SK-N-SH (cell line): ENCODE results near the gene ZDHHC11. TPM values are rescaled to one million over a fixed set of nuclear protein-coding genes. Genes with fewer than 3 reads are reported as not detected.

ENCODE experiments used
- CTCF ChIA-PET: fragments of 300-600, 350-600 bp; formaldehyde crosslinking; extraction: SDS; loops from one replicate; lab custom pipeline; 2021; lab: Yijun Ruan, JAX
- POLR2A ChIA-PET: fragments of 350-600 bp; sonication (Branson Sonifier 250); formaldehyde crosslinking; extraction: SDS; loops from one replicate; lab custom pipeline; 2020; ENCODE audit warnings: antibody characterized with exemption, inconsistent platforms; lab: Yijun Ruan, JAX
- DNase-seq: peaks from one replicate; pipeline ENCODE4 v3.0.0; 2012
- H2AFZ ChIP-seq: fragments of 200-600 bp; sonication (generic); 2 replicates; pipeline ENCODE4 v1.8.1; 2016; ENCODE audit warnings: antibody characterized with exemption, mild to moderate bottlenecking, low read depth
- H3F3A ChIP-seq: fragments of 200-600 bp; sonication (generic); replicated peaks from 2 replicates; pipeline ENCODE3; 2016; ENCODE audit warnings: antibody characterized with exemption, mild to moderate bottlenecking; ENCODE audit not compliant: insufficient read depth
- H3K27ac ChIP-seq, 2 experiments: fragments of 200-500 bp in 1 of 2; fragments of 200-600 bp in 1 of 2; sonication (Bioruptor generic) in 1 of 2; sonication (generic), shearing (Covaris generic) in 1 of 2; 2 replicates each; pipeline versions ENCODE4 v1.5.1 to v1.6.1; 2014 to 2016; ENCODE audit warnings: low read depth in 2 of 2, inconsistent platforms in 1 of 2, low read length in 1 of 2, mild to moderate bottlenecking in 1 of 2, mixed read lengths in 1 of 2
- H3K27me3 ChIP-seq: fragments of 200-600 bp; sonication (generic), shearing (Covaris generic); 2 replicates; pipeline ENCODE4 v1.6.1; 2016; ENCODE audit warnings: mixed run types; ENCODE audit not compliant: insufficient read depth
- H3K36me3 ChIP-seq, 2 experiments: fragments of 200-500 bp in 1 of 2; fragments of 200-600 bp in 1 of 2; sonication (Bioruptor generic) in 1 of 2; sonication (generic) in 1 of 2; replicated peaks in 1 of 2; 2 replicates each; pipeline versions ENCODE3 to v1.5.1; 2014 to 2016; ENCODE audit warnings: low read length in 1 of 2, mild to moderate bottlenecking in 1 of 2; ENCODE audit not compliant: insufficient read depth in 2 of 2, control insufficient read depth in 1 of 2
- H3K4me1 ChIP-seq, 2 experiments: fragments of 200-500 bp in 1 of 2; fragments of 200-600 bp in 1 of 2; sonication (Bioruptor generic) in 1 of 2; sonication (generic), shearing (Covaris generic) in 1 of 2; 2 replicates each; pipeline versions ENCODE4 v1.5.1 to v1.6.1; 2014 to 2016; ENCODE audit warnings: low read depth in 1 of 2, low read length in 1 of 2, mixed run types in 1 of 2; ENCODE audit not compliant: insufficient read depth in 2 of 2, control insufficient read depth in 1 of 2
- H3K4me2 ChIP-seq: fragments of 200-600 bp; sonication (generic), shearing (Covaris generic); 2 replicates; pipeline ENCODE4 v1.6.1; 2017; ENCODE audit warnings: mixed run types
- H3K4me3 ChIP-seq, 2 experiments: fragments of 200-500 bp in 1 of 2; fragments of 200-600 bp in 1 of 2; sonication (Bioruptor generic) in 1 of 2; sonication (generic), shearing (Covaris generic) in 1 of 2; 2 replicates each; pipeline versions ENCODE4 v1.5.1 to v1.8.1; 2014 to 2016; ENCODE audit warnings: low read depth in 2 of 2, inconsistent platforms in 1 of 2, low read length in 1 of 2, mild to moderate bottlenecking in 1 of 2, mixed read lengths in 1 of 2, moderate library complexity in 1 of 2
- H3K79me2 ChIP-seq: fragments of 200-600 bp; sonication (generic); 2 replicates; pipeline ENCODE4 v1.8.1; 2017; ENCODE audit warnings: mild to moderate bottlenecking; ENCODE audit not compliant: insufficient read depth
- H3K9ac ChIP-seq: fragments of 200-600 bp; sonication (generic); 2 replicates; pipeline ENCODE4 v1.6.1; 2017; ENCODE audit warnings: mixed run types
- H3K9me2 ChIP-seq: fragments of 200-600 bp; sonication (generic); 2 replicates; pipeline ENCODE4 v1.6.1; 2017; ENCODE audit warnings: mixed run types
- H3K9me3 ChIP-seq: fragments of 200-600 bp; sonication (generic); 2 replicates; pipeline ENCODE4 v1.6.1; 2017; ENCODE audit warnings: mixed run types, mild to moderate bottlenecking, moderate library complexity
- H4K20me1 ChIP-seq: fragments of 200-600 bp; sonication (generic); 2 replicates; pipeline ENCODE4 v1.6.1; 2017; ENCODE audit warnings: mild to moderate bottlenecking, mixed run types; ENCODE audit not compliant: insufficient read depth
- EZH2phosphoT487 ChIP-seq: fragments of 200-600 bp; sonication (generic); IDR thresholded peaks from 2 replicates; pipeline ENCODE4 v1.6.1; 2017; ENCODE audit warnings: low read depth, mixed run types, mild to moderate bottlenecking, antibody characterized with exemption, moderate library complexity, borderline replicate concordance
- FOSL2 ChIP-seq: IDR thresholded peaks from 2 replicates; pipeline ENCODE4 v1.4.0; 2012; ENCODE audit warnings: low read depth, mild to moderate bottlenecking, moderate library complexity, borderline replicate concordance
- FOXJ3 ChIP-seq: sonication (generic); formaldehyde crosslinking; IDR thresholded peaks from 2 replicates; pipeline ENCODE4 v1.5.1; 2020; ENCODE audit warnings: mild to moderate bottlenecking, missing genetic modification reagents
- GABPA ChIP-seq: IDR thresholded peaks from 2 replicates; pipeline ENCODE4 v1.4.0; 2012; ENCODE audit warnings: low read depth, mild to moderate bottlenecking
- GATA2 ChIP-seq: sonication (generic); formaldehyde crosslinking; IDR thresholded peaks from 2 replicates; pipeline ENCODE4 v1.5.0; 2020; ENCODE audit warnings: mild to moderate bottlenecking, missing genetic modification reagents
- MEF2A ChIP-seq: IDR thresholded peaks from 2 replicates; pipeline ENCODE4 v1.4.0; 2012; ENCODE audit warnings: low read depth, borderline replicate concordance
- MXI1 ChIP-seq: IDR thresholded peaks from 2 replicates; pipeline ENCODE4 v1.6.1; 2012; ENCODE audit warnings: mild to moderate bottlenecking, low read depth, low read length, improper control_type of control experiment
- NFIC ChIP-seq: IDR thresholded peaks from 2 replicates; pipeline ENCODE4 v1.4.0; 2012; ENCODE audit warnings: borderline replicate concordance
- NRF1 ChIP-seq: IDR thresholded peaks from 2 replicates; pipeline ENCODE4 v1.6.1; 2012; ENCODE audit warnings: low read depth, mild to moderate bottlenecking, low read length
- RFX5 ChIP-seq: IDR thresholded peaks from 2 replicates; pipeline ENCODE4 v1.6.1; 2012; ENCODE audit warnings: mild to moderate bottlenecking, improper control_type of control experiment, low read length
- TAF1 ChIP-seq: IDR thresholded peaks from 2 replicates; pipeline ENCODE4 v1.6.1; 2012; ENCODE audit warnings: low read depth, mild to moderate bottlenecking, low read length, moderate library complexity, borderline replicate concordance
- YY1 ChIP-seq: IDR thresholded peaks from 2 replicates; pipeline ENCODE4 v1.4.0; 2012; ENCODE audit warnings: low read depth, mild to moderate bottlenecking
- WGBS: methylation state at CpG from one replicate; pipeline ENCODE4 v1.1.6; 2017; ENCODE audit warnings: low lambda C conversion rate; 5-methylcytosine and 5-hydroxymethylcytosine counted together
- polyA plus RNA-seq, 3 experiments: library from polyadenylated mRNA; depleted of rRNA; stranded (reverse); fragments of >200 nt; gene quantifications; 2 replicates each; pipeline ENCODE4 v1.2.3, GENCODE V29; 2012
- TF ChIP-seq, protein P1 (sequence below): IDR thresholded peaks from 2 replicates; pipeline ENCODE4 v1.4.0; 2012; ENCODE audit warnings: low read depth, borderline replicate concordance
- TF ChIP-seq, protein P2 (sequence below): fragments of 150-350 bp; IDR thresholded peaks from 2 replicates; pipeline ENCODE4 v1.6.1; 2017; ENCODE audit warnings: antibody characterized with exemption, low read length, low read depth, borderline replicate concordance
- TF ChIP-seq, protein P3 (sequence below): fragments of 200-600 bp; sonication (generic); IDR thresholded peaks from 2 replicates; pipeline ENCODE4 v1.6.1; 2017; ENCODE audit warnings: antibody characterized with exemption, mild to moderate bottlenecking, moderate library complexity
- TF ChIP-seq, protein P4 (sequence below): IDR thresholded peaks from 2 replicates; pipeline ENCODE4 v1.6.1; 2012; ENCODE audit warnings: mild to moderate bottlenecking, low read depth, low read length, moderate library complexity

The ZDHHC11 gene
- polyA plus RNA-seq, 1 of the 3 experiments (the other 2 are of a cell fraction): 0.76 TPM

DNA sequence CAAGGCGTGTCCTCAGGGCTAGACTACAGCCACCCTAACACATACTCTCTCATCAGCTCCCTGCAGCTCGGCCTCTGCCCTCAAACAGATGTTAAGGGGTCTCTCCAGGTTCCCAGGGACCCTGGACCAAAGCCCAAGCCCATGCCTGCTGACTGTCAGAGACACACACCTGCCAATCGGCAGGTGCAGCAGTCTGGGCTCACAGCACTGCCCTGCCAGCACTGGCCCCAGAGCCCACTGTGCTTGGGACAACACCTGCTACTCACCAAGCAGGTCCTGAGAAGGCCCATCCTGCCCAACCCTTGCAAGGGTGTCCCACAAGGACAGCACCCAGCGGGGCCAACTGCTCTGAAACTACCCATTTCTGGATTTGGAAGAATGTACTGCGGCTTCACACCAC lies 20.2 kb upstream of the ZDHHC11 start:
- Histone ChIP-seq H2AFZ (no peak overlapping the region), H3K79me2 (no peaks in the 10 kb centered on the region), H3K9ac (no peak overlapping the region), H3K4me2 (no peak overlapping the region), H3K4me1 (no peaks in the 10 kb centered on the region), H3K27ac (no peak overlapping the region), H3K4me3 (no peak overlapping the region), H3K36me3 (peaks cover 35 to 86% of the 10 kb centered on the region in 2 experiments), H3K27me3 (no peaks in the 10 kb centered on the region), H3K9me2 (no peaks in the 10 kb centered on the region), H4K20me1 (0 out of 2 replicates have a peak, but pooled peaks cover 7% of the 10 kb centered on the region), H3K9me3 (no peaks in the 10 kb centered on the region), H3F3A (no peaks in the 10 kb centered on the region)
- ChIA-PET CTCF (interaction anchor here (1.2 kb wide), 1 partner anchor 53 kb away, joined by 3 read pairs; no protein-coding TSS in a partner anchor), POLR2A (no interaction called here)
- TF ChIP-seq TAF1 (no peak), YY1 (no peak), MXI1 (no peak), FOSL2 (no peak), GATA2 (CRISPR knock-in tag) (no peak), RFX5 (no peak), EZH2phosphoT487 (no peak), MEF2A (no peak), NRF1 (no peak)
- TF ChIP-seq, protein P1, sequence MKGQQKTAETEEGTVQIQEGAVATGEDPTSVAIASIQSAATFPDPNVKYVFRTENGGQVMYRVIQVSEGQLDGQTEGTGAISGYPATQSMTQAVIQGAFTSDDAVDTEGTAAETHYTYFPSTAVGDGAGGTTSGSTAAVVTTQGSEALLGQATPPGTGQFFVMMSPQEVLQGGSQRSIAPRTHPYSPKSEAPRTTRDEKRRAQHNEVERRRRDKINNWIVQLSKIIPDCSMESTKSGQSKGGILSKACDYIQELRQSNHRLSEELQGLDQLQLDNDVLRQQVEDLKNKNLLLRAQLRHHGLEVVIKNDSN: no peak
- TF ChIP-seq, protein P2, sequence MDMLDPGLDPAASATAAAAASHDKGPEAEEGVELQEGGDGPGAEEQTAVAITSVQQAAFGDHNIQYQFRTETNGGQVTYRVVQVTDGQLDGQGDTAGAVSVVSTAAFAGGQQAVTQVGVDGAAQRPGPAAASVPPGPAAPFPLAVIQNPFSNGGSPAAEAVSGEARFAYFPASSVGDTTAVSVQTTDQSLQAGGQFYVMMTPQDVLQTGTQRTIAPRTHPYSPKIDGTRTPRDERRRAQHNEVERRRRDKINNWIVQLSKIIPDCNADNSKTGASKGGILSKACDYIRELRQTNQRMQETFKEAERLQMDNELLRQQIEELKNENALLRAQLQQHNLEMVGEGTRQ: no peak
- WGBS: 95% methylated on average over 4 of the region's 5 CpGs
- DNase-seq: no peak

DNA sequence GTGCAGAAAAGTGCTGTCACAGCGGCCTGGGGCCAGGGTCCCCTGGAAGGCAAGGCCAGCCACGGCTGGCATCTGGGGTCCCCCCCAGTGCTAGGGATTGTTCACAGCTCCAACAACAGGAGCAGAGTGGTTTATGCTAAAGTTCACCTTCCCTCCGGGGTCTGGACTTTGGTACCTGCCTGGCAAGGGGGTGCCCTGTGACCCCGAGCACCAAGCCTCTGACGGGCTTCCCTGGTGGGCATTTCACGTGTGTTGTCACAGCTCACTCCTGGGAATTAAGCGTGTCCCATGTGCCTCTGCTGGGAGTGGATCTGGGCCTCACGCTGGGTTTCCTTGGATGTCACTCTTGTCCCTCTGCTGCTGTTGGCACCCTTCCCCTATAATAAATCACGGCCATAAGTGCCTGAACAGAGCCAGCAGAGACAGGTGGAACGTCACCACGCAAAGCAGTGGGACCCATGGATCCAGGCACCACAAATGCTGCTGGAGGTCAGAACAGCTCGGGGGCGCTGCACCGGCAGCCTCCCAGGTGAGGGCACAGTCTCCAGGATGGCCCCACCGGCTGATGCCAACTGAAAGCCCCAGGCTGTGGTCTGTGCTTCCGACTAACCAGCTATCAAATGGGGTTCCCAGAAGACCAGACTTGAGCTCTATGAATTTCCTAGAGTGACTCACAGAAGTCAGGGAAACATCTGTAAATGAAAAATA lies 17.8 kb upstream of the ZDHHC11 start:
- Histone ChIP-seq H3K9me3 (no peaks in the 10 kb centered on the region), H3K9ac (no peak overlapping the region), H3K4me3 (no peak overlapping the region), H3K36me3 (peaks cover 35 to 91% of the 10 kb centered on the region in 2 experiments), H3K9me2 (no peaks in the 10 kb centered on the region), H3F3A (no peaks in the 10 kb centered on the region), H2AFZ (no peak overlapping the region), H4K20me1 (0 out of 2 replicates have a peak, but pooled peaks cover 2% of the 10 kb centered on the region), H3K27me3 (no peaks in the 10 kb centered on the region), H3K27ac (no peak overlapping the region), H3K79me2 (no peaks in the 10 kb centered on the region), H3K4me1 (no peaks in the 10 kb centered on the region), H3K4me2 (no peak overlapping the region)
- CTCF ChIA-PET: no interaction called here
- DNase-seq: no peak
- WGBS: 98% methylated on average over 13 of the region's 16 CpGs
- POLR2A ChIA-PET: no interaction called here
- TF ChIP-seq, protein P3, sequence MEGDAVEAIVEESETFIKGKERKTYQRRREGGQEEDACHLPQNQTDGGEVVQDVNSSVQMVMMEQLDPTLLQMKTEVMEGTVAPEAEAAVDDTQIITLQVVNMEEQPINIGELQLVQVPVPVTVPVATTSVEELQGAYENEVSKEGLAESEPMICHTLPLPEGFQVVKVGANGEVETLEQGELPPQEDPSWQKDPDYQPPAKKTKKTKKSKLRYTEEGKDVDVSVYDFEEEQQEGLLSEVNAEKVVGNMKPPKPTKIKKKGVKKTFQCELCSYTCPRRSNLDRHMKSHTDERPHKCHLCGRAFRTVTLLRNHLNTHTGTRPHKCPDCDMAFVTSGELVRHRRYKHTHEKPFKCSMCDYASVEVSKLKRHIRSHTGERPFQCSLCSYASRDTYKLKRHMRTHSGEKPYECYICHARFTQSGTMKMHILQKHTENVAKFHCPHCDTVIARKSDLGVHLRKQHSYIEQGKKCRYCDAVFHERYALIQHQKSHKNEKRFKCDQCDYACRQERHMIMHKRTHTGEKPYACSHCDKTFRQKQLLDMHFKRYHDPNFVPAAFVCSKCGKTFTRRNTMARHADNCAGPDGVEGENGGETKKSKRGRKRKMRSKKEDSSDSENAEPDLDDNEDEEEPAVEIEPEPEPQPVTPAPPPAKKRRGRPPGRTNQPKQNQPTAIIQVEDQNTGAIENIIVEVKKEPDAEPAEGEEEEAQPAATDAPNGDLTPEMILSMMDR: no peak
- TF ChIP-seq MXI1: no peak
- no peak for TF ChIP-seq FOXJ3 (CRISPR knock-in tag)
- TF ChIP-seq GATA2 (CRISPR knock-in tag): no peak
- no peak for TF ChIP-seq TAF1
- no peak for TF ChIP-seq GABPA
- TF ChIP-seq, protein P1: no peak
- no peak for TF ChIP-seq NFIC
- TF ChIP-seq RFX5: no peak
- TF ChIP-seq, protein P4, sequence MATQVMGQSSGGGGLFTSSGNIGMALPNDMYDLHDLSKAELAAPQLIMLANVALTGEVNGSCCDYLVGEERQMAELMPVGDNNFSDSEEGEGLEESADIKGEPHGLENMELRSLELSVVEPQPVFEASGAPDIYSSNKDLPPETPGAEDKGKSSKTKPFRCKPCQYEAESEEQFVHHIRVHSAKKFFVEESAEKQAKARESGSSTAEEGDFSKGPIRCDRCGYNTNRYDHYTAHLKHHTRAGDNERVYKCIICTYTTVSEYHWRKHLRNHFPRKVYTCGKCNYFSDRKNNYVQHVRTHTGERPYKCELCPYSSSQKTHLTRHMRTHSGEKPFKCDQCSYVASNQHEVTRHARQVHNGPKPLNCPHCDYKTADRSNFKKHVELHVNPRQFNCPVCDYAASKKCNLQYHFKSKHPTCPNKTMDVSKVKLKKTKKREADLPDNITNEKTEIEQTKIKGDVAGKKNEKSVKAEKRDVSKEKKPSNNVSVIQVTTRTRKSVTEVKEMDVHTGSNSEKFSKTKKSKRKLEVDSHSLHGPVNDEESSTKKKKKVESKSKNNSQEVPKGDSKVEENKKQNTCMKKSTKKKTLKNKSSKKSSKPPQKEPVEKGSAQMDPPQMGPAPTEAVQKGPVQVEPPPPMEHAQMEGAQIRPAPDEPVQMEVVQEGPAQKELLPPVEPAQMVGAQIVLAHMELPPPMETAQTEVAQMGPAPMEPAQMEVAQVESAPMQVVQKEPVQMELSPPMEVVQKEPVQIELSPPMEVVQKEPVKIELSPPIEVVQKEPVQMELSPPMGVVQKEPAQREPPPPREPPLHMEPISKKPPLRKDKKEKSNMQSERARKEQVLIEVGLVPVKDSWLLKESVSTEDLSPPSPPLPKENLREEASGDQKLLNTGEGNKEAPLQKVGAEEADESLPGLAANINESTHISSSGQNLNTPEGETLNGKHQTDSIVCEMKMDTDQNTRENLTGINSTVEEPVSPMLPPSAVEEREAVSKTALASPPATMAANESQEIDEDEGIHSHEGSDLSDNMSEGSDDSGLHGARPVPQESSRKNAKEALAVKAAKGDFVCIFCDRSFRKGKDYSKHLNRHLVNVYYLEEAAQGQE: no peak
